ENCODE results near the gene RAN.
"Not testable (repeated sequence)": the region's sequence is repeated elsewhere in the genome, so short reads cannot be mapped to it uniquely, and the experiment has no call there.

RAN gene

DNA sequence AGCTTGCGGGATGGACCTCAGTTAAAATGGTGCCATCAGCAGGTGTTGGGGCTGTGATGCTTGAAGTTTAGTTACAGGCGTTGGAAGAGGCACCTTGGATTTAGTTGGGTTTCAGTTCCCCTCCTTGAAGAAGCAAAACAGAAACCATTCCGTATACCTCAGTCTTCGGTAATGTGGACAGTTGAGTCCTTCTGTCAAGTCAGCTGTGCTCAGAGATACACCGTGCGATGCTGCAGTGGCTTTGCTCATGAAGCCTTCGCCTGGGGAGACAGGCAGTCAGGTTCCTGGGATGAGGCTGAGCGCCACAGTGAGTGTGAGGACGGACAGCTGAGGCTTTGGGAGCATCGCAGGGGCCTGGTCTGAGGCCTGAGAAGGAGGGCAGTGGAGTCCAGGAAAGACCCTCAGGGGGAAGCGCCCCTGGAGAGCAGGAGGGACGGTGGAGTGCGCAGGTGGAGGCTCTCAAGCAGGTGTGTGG, 7.4 kb downstream of the RAN start:
- DNase-seq: no peak

DNA sequence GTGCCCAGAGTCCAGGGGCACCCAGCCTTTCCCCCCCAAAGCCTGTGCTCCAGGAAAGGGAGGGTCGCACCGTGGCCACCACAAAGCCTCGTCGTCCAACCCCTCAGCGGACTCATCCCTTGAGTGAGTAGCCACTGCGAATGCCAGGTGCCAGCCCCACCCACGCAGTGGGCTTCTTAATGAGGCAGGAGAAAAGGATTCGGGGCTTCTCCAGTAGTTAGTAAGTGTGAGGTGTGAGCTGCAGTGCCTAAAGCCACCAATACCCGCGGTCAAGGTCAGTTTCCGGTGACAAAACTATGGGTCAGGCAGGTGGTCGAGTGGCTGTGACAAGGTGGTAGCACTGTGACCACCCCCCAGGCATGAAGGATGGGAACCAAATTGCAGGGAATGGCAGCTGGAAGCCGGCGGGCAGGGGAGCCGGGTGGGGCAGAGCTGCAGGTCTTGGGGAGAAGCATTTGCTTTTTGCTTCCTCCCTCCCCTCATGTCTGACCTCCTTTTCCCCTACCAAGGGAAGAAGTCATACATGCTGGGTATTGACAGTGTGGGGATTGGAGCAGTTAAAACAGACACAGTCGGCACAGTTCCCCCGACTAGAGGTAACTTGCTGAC, 8.0 kb downstream of the RAN start:
- DNase-seq: no peak

DNA sequence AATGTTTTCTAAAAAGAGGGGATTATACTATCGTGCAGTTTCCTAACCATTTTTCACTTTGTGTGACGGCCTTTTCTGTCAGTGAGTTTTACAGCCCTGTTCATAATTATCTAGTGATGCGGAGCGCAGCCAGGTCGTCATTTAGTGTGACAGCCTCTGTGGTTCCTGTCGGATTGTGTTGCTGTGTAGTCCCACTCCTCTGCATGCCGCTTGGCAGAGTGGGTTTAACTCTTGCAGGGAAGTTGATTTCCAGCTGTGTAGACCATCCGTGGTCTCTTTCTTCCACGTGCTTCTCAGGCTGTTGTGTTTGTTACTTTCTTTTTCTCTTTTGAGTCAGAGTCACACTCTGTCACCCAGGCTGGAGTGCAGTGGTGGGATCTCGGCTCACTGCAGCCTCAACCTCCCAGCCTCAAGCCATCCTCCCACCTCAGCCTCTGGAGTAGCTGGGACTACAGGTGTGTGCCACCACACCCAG, 8.6 kb downstream of the RAN start:
- DNase-seq: no peak

GRCh38 chr12:130881046-130881445, 9.2 kb downstream of the RAN start:
- DNase-seq: no peak

- DNase-seq: no peak
These were observed 9.7 kb downstream of the RAN start for GRCh38 chr12:130881548-130881947.

DNA sequence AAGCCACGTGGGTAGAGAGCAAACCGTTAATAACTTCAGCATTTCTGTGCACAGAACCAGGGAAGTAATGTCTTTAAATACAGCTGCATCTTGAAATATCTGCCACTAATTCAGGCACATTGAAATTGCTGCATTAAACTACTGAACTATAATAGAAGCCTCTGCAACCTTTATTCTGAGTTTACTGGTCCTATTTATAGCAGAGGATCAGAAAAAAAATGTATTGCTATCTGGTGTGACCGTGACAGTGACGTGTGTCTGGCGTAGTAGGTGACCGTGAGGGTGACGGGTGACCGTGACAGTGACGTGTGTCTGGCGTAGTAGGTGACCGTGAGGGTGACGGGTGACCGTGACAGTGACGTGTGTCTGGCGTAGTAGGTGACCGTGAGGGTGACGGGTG, 15.3 kb downstream of the RAN start:
- not testable (repeated sequence) for DNase-seq

DNA sequence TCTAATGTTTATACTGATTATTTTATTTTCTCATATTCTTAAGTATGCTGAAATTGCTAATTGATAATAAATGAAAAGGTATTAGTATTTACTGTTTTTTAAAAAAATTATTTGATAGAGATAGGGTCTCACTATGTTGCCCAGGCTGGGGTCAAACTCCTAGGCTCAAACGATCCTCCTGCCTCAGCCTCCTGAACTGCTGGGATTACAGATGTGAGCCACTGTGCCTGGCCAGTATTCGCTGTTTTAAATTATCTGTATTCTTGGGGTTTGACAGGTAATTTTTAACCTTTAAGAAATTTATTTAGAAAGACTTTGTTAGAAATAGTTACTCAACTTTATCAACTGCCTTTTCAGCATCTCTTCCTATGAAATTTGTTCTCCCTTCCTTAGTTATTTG, 32.2 kb downstream of the RAN start:
- no peak for DNase-seq

DNA sequence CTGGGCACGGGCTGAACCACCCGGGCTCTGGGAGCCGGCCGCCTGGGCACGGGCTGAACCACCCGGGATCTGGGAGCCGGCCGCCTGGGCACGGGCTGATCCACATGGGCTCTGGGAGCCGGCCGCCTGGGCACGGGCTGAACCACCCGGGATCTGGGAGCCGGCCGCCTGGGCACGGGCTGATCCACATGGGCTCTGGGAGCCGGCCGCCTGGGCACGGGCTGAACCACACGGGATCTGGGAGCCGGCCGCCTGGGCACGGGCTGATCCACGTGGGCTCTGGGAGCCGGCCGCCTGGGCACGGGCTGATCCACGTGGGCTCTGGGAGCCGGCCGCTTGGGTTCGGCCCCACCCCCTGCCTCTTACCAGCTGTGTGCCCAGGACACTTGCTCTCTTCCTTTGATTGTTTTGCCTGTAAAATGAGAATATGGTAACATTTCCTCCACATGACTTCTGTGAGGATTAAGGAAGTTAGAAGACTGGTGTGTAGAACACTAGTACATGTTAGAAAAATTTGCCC, 33.1 kb downstream of the RAN start:
- not testable (repeated sequence) for DNase-seq

DNA sequence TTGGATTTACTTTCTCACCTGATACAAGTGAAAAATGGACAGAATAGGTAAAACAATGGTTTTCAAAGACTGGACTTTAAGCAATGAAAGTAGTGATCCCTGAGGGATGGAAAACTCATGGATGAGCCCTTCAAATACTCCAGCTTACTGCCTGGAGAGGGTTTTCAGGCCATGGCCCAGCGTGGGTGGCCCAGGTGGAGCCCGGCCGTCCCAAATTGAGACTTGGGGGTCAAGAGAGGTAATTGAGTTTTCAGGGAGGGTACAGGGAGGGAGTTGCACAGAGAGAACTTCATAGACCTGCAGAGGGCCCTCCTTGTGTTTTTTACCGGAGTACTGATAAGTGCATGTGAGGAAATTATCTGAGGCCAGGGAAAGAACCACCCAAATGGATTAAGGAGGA, 37.2 kb downstream of the RAN start:
- DNase-seq: no peak

DNA sequence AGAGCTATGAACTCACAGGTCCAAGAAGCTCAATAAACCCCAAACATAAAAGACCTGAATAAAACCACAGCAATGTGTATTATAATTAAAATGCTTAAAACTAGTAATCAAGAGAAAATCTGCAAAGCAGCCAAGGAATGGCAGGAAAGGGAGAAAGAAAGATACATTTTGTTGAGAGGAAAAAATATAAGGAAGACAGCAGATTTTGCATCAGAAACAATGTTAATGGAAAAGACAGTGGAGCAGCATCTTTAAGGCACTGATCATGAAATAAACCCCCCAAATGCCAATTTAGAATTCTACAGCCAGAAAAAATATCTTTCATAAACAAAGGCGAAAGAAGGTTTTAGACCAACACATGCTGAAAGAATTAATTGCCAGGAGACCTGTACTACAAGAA, 39.3 kb downstream of the RAN start:
- DNase-seq: no peak

GRCh38 chr12:130911933-130912332, 40.1 kb downstream of the RAN start:
- no peak for DNase-seq

- no peak for DNase-seq
These were observed 44.5 kb downstream of the RAN start for GRCh38 chr12:130916241-130916911.

DNA sequence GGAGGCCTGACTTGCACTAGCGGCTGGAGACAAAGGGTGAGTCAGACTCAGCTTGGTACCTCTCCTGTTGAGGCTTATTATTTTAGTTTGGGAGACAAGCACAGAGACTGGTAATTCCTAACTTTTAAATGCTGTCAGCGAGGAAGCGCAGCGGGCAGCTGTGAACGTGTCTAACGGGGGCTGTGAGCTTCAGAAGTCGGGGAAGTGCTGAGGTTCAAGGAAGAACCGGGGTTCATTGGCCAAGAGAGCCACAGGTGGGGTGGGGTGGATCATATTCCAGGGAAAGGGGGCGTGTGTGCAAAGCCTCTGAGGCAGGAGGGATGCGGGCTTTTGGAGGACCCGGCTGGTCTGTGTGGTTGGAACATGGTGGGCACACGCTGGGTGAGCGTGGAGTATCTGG, 45.7 kb downstream of the RAN start:
- DNase-seq: no peak

GRCh38 chr12:130919086-130919485, 47.2 kb downstream of the RAN start:
- no peak for DNase-seq

GRCh38 chr12:130920119-130920703, 48.3 kb downstream of the RAN start:
- no peak for DNase-seq

GRCh38 chr12:130920723-130921381, 49.0 kb downstream of the RAN start:
- no peak for DNase-seq

DNA sequence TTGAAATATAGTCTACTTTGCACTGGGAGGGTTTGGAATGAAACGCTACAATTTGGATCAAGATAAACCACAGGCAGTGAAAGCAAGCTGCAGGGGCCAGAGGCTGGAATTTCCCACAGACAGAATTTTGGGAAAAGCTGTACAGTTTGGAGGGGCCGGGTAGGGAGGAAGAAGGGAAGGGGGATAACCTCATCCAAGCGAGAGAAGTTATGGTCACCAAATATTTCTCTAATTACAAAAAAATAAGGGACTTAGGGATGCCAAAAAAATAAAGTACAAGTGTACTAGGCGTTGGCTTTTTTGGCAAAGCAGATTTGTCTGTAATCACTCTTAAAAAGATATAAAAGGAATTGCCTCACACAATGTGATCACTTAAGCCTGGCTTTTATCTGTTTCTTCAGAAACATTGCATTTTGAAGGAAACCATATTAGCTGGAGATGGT, 50.7 kb downstream of the RAN start:
- no peak for DNase-seq

- no peak for DNase-seq
These were observed 53.2 kb downstream of the RAN start for GRCh38 chr12:130924966-130925665.

GRCh38 chr12:130925666-130926015, 53.8 kb downstream of the RAN start:
- DNase-seq: no peak

Data from activated CD8-positive, alpha-beta memory T cell treated with anti-CD3 and anti-CD28 coated beads for 24 hours (primary cell).